8988T (cell line): ENCODE results near the gene STXBP6.
"Not testable (repeated sequence)": the region's sequence is repeated elsewhere in the genome, so short reads cannot be mapped to it uniquely, and the experiment has no call there.

Experiments
- DNase-seq: peaks from one replicate; pipeline ENCODE4 v3.0.0; 2011

The STXBP6 gene

GRCh38 chr14:24785698-24786097 lies 264.2 kb downstream of the STXBP6 start:
- DNase-seq, result no peak

GRCh38 chr14:24784981-24785380 lies 265.0 kb downstream of the STXBP6 start:
- DNase-seq, result no peak

GRCh38 chr14:24783791-24784190 lies 266.2 kb downstream of the STXBP6 start:
- DNase-seq, result no peak

- no peak for DNase-seq
Observed at GRCh38 chr14:24780281-24780680, 269.7 kb downstream of the STXBP6 start.

GRCh38 chr14:24777678-24778077 lies 272.3 kb downstream of the STXBP6 start:
- no peak for DNase-seq

- DNase-seq, result no peak
Observed at GRCh38 chr14:24775950-24776349, 274.0 kb downstream of the STXBP6 start.

- no peak for DNase-seq
Observed at GRCh38 chr14:24774187-24774915, 275.6 kb downstream of the STXBP6 start.

GRCh38 chr14:24773564-24773963 lies 276.4 kb downstream of the STXBP6 start:
- DNase-seq, result not testable (repeated sequence)

GRCh38 chr14:24766434-24766833 lies 283.5 kb downstream of the STXBP6 start:
- no peak for DNase-seq

GRCh38 chr14:24761141-24761540 lies 288.8 kb downstream of the STXBP6 start:
- no peak for DNase-seq
